Transverse colon (tissue), 4 donors: ENCODE results near the gene TARBP2.

Source experiments
- POLR2AphosphoS5 ChIP-seq, 3 donors: sonication (generic); formaldehyde crosslinking; IDR thresholded peaks; one replicate each; pipeline ENCODE4 v1.6.1; 2016; ENCODE audit warnings: antibody characterized with exemption in 3 of 3
- TF ChIP-seq, protein P1 (sequence below), 5 experiments: fragments of 200-600 bp in 3 of 5; fragments of 450-650 bp in 2 of 5; sonication (generic) in 3 of 5; IDR thresholded peaks; 1 replicate in 2 of 5; 2 replicates in 3 of 5; pipeline ENCODE4 v1.5.1; 2016 to 2017; ENCODE audit warnings: antibody characterized with exemption in 5 of 5, inconsistent platforms in 3 of 5, mild to moderate bottlenecking in 2 of 5, moderate library complexity in 1 of 5

DNA sequence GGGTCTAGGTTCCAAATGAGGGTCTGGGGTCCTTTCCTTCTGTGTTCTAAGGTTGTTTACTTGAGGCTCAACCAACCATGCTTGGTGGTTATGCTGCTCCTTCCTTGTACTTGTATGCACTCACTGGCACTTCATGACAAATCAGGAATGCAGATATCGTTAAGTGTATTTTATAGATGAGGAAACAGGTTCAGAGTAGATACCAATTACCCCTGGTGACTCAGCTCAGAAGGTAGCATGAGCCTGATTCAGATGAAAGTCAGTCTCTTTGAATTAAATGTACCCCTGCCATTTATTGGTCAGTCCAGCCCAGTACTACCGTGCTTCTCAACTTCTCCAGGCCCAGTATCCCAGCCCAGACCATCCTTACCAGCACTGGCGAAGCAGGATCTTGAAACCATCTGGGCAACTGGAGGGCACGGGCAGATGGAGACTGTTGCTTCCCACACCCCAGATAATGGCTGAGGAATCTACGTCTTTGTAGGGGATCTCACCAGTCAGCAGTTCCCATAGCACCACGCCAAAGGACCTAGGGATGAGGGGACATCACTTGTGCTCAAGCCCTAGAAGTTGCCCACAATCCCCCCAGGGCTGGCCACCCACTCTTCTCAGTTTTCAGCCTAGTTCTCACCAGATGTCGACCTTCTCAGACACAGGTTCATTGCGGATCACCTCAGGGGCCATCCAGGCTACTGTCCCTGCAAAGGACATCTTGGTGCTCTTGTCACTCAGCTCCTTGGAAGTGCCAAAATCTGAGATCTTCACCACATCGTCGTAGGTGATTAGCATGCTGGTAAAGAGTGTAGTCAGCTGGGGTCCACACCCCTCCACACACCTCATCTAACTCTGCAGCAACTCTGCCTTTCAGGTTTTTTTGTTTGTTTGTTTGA lies 16.2 kb upstream of the TARBP2 start:
- TF ChIP-seq, protein P1, sequence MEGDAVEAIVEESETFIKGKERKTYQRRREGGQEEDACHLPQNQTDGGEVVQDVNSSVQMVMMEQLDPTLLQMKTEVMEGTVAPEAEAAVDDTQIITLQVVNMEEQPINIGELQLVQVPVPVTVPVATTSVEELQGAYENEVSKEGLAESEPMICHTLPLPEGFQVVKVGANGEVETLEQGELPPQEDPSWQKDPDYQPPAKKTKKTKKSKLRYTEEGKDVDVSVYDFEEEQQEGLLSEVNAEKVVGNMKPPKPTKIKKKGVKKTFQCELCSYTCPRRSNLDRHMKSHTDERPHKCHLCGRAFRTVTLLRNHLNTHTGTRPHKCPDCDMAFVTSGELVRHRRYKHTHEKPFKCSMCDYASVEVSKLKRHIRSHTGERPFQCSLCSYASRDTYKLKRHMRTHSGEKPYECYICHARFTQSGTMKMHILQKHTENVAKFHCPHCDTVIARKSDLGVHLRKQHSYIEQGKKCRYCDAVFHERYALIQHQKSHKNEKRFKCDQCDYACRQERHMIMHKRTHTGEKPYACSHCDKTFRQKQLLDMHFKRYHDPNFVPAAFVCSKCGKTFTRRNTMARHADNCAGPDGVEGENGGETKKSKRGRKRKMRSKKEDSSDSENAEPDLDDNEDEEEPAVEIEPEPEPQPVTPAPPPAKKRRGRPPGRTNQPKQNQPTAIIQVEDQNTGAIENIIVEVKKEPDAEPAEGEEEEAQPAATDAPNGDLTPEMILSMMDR (IDR thresholded peaks at IDR 0.05): no peak
- peak in 1 of 3 donors; percentile 12 for TF ChIP-seq POLR2AphosphoS5 (IDR thresholded peaks at IDR 0.05)
